Gastrocnemius medialis (tissue), 4 donors: ENCODE data around the gene GJC2. TPM values are rescaled to one million over a fixed set of nuclear protein-coding genes. Genes with fewer than 3 reads are reported as not detected.
"Not testable (repeated sequence)": the region's sequence is repeated elsewhere in the genome, so short reads cannot be mapped to it uniquely, and the experiment has no call there.

ENCODE experiments used
- ATAC-seq, 2 donors: fragments of 150-250 bp; one replicate each; pipeline ENCODE4 v1.9.1; 2016
- DNase-seq, 2 donors: peaks; one replicate each; pipeline ENCODE4 v3.0.0-alpha.2; 2019
- H3K27ac ChIP-seq, 4 donors: fragments of 200-600 bp; sonication (generic); 1 replicate in 1 of 4; 2 replicates in 3 of 4; pipeline ENCODE4 v1.5.1; 2016 to 2018; ENCODE audit warnings: mild to moderate bottlenecking in 2 of 4, moderate library complexity in 1 of 4
- H3K27me3 ChIP-seq, 3 donors: fragments of 200-600 bp; sonication (generic) in 2 of 3; 1 replicate in 1 of 3; 2 replicates in 2 of 3; pipeline versions ENCODE4 v1.5.1 to v1.6.0; 2016 to 2019; ENCODE audit warnings: mild to moderate bottlenecking in 1 of 3, moderate library complexity in 1 of 3
- H3K36me3 ChIP-seq, 2 donors: fragments of 200-600 bp; sonication (generic) in 1 of 2; one replicate each; pipeline ENCODE4 v1.5.1; 2017 to 2018
- H3K4me1 ChIP-seq, 2 donors: fragments of 200-600 bp; sonication (generic) in 1 of 2; one replicate each; pipeline ENCODE4 v1.5.1; 2016 to 2017; ENCODE audit warnings: mild to moderate bottlenecking in 2 of 2
- H3K4me3 ChIP-seq, 4 donors: fragments of 200-600 bp; sonication (generic) in 3 of 4; 1 replicate in 1 of 4; 2 replicates in 3 of 4; pipeline ENCODE4 v1.5.1; 2016 to 2019; ENCODE audit warnings: mild to moderate bottlenecking in 2 of 4
- H3K9me3 ChIP-seq, 3 donors: fragments of 200-600 bp; sonication (generic) in 2 of 3; 1 replicate in 1 of 3; 2 replicates in 2 of 3; pipeline ENCODE4 v1.5.1; 2016 to 2019
- CTCF ChIP-seq, 5 experiments: fragments of 450-650 bp in 3 of 5; fragments of 200-600 bp in 2 of 5; sonication (generic) in 2 of 5; IDR thresholded peaks in 4 of 5; conservative IDR thresholded peaks in 1 of 5; 1 replicate in 4 of 5; 2 replicates in 1 of 5; pipeline ENCODE4 v1.5.1; 2016 to 2019; ENCODE audit warnings: antibody characterized with exemption in 5 of 5, mild to moderate bottlenecking in 3 of 5, moderate library complexity in 3 of 5
- POLR2A ChIP-seq, 2 donors: fragments of 450-650 bp; IDR thresholded peaks; one replicate each; pipeline ENCODE4 v1.6.1; 2017; ENCODE audit warnings: antibody characterized with exemption in 2 of 2, mild to moderate bottlenecking in 2 of 2, moderate library complexity in 2 of 2
- in situ Hi-C, 4 donors: fragments of 200-750 bp; cut with MboI; loops; one replicate each; pipeline versions ENCODE4 v1.15.0 to v1.8.0; 2017; ENCODE audit warnings: low sequenced_read_pairs in 4 of 4
- intact Hi-C: fragments of 100-400 bp; cut with DNase I; formaldehyde crosslinking; loops from one replicate; pipeline ENCODE4 v1.15.1; 2023; ENCODE audit warnings: low total_unique reads
- total RNA-seq, 4 donors: library from RNA; depleted of rRNA; stranded (reverse); fragments of >200 nt; gene quantifications; one replicate each; pipeline versions ENCODE4 v1.1.0 to v1.2.3, GENCODE V29; 2016

GJC2 gene
- total RNA-seq, 4 donors from 2014 or later, result 0.26 to 0.64 TPM; not detected in 2

- Histone ChIP-seq H3K9me3 (no peaks in the 10 kb centered on the region), H3K4me3 (no peak overlapping the region), H3K27me3 (no peaks in the 10 kb centered on the region), H3K4me1 (peaks cover 13% of the 10 kb centered on the region in 2 donors), H3K27ac (no peak overlapping the region), H3K36me3 (no peaks in the 10 kb centered on the region)
- TF ChIP-seq POLR2A (IDR thresholded peaks at IDR 0.05) (no peak), CTCF (IDR thresholded peaks at IDR 0.05 in 4 of 5, conservative IDR thresholded peaks at IDR 0.05 in 1 of 5) (no peak)
- ATAC-seq (no peak), DNase-seq (peak in 1 of 2 donors; percentile 9)
- in situ Hi-C loops, result no loop called here
- intact Hi-C loops, result no loop called here
These were observed 35.9 kb downstream of the GJC2 start for GRCh38 chr1:228185641-228185965.

- H3K9me3 ChIP-seq, H3K27me3 ChIP-seq, intact Hi-C loops, H3K27ac ChIP-seq, DNase-seq, ATAC-seq, in situ Hi-C loops, H3K36me3 ChIP-seq, H3K4me3 ChIP-seq: not testable (repeated sequence)
- peaks cover 21 to 22% of the 10 kb centered on the region in 2 donors for H3K4me1 ChIP-seq
These were observed 38.5 kb downstream of the GJC2 start for GRCh38 chr1:228188249-228188648.

GRCh38 chr1:228190182-228190581, 40.5 kb downstream of the GJC2 start:
- TF ChIP-seq CTCF (IDR thresholded peaks at IDR 0.05 in 4 of 5, conservative IDR thresholded peaks at IDR 0.05 in 1 of 5) (no peak), POLR2A (IDR thresholded peaks at IDR 0.05) (no peak)
- intact Hi-C loops (no loop called here), in situ Hi-C loops (no loop called here)
- no peak for DNase-seq
- peak overlapping the region in 1 of 4 donors; percentile 94 for H3K27ac ChIP-seq
- H3K36me3 ChIP-seq, result no peaks in the 10 kb centered on the region
- H3K27me3 ChIP-seq, result no peaks in the 10 kb centered on the region
- no peaks in the 10 kb centered on the region for H3K9me3 ChIP-seq
- no peak for ATAC-seq
- no peak overlapping the region for H3K4me3 ChIP-seq
- peaks cover 21 to 22% of the 10 kb centered on the region in 2 donors for H3K4me1 ChIP-seq

GRCh38 chr1:228190778-228191177, 41.0 kb downstream of the GJC2 start:
- Histone ChIP-seq H3K4me3 (no peak overlapping the region), H3K27me3 (no peaks in the 10 kb centered on the region), H3K36me3 (no peaks in the 10 kb centered on the region), H3K9me3 (no peaks in the 10 kb centered on the region), H3K27ac (peak overlapping the region; percentile 87 to 94 (median 92)), H3K4me1 (peaks cover 21 to 22% of the 10 kb centered on the region in 2 donors)
- no peak for TF ChIP-seq CTCF (IDR thresholded peaks at IDR 0.05 in 4 of 5, conservative IDR thresholded peaks at IDR 0.05 in 1 of 5)
- no peak for TF ChIP-seq POLR2A (IDR thresholded peaks at IDR 0.05)
- ATAC-seq, result no peak
- in situ Hi-C loops (no loop called here), intact Hi-C loops (no loop called here)
- no peak for DNase-seq

- intact Hi-C loops, result no loop called here
- H3K27me3 ChIP-seq, result no peaks in the 10 kb centered on the region
- H3K4me1 ChIP-seq, result peaks cover 36 to 40% of the 10 kb centered on the region in 2 donors
- peak overlapping the region; percentile 44 to 94 (median 92) for H3K27ac ChIP-seq
- in situ Hi-C loops, result no loop called here
- ATAC-seq (no peak), DNase-seq (no peak)
- H3K4me3 ChIP-seq, result no peak overlapping the region
- H3K9me3 ChIP-seq, result peaks cover 0 to 5% (median 4%) of the 10 kb centered on the region in 3 donors
- TF ChIP-seq CTCF (IDR thresholded peaks at IDR 0.05 in 4 of 5, conservative IDR thresholded peaks at IDR 0.05 in 1 of 5), result no peak
- TF ChIP-seq POLR2A (IDR thresholded peaks at IDR 0.05), result no peak
- H3K36me3 ChIP-seq, result no peaks in the 10 kb centered on the region
These were observed 44.7 kb downstream of the GJC2 start for GRCh38 chr1:228194436-228194835.
